Measurements from ENCODE around the gene CLSTN3. TPM values are rescaled to one million over a fixed set of nuclear protein-coding genes. Genes with fewer than 3 reads are reported as not detected.

Gene CLSTN3
- total and polyA plus RNA-seq, 2 of the 13 experiments (the other 11 are each of a cell fraction or from before 2014, with no cell fraction given): 26.2 to 94.1 TPM

DNA sequence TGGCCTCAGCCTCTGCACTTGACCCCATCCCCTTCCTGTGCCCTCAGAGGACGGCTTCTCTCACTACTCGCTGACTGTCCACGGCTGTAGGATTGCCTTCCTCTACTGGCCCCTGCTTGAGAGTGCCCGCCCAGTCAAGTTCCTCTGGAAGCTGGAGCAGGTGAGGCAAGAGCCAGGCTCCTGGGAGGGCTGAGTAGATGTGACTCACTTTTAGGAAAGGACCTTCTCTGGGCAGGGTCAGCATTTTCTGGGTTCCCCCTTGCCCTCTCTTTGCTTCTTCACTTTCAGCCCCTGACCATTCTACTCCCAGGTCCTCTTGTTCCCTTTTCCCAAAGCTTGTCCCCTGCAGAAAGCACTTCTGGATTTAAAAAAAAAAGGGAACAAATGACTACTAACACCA lies 7.7 kb downstream of the CLSTN3 start (continued):
- TF ChIP-seq ZBTB21 (CRISPR knock-in tag; IDR thresholded peaks at IDR 0.05) (no peak), MTA1 (CRISPR knock-in tag; IDR thresholded peaks at IDR 0.05; ENCODE audit: borderline replicate concordance) (no peak), RELA (CRISPR knock-in tag; IDR thresholded peaks at IDR 0.05) (no peak)
- TF ChIP-seq, protein P1, sequence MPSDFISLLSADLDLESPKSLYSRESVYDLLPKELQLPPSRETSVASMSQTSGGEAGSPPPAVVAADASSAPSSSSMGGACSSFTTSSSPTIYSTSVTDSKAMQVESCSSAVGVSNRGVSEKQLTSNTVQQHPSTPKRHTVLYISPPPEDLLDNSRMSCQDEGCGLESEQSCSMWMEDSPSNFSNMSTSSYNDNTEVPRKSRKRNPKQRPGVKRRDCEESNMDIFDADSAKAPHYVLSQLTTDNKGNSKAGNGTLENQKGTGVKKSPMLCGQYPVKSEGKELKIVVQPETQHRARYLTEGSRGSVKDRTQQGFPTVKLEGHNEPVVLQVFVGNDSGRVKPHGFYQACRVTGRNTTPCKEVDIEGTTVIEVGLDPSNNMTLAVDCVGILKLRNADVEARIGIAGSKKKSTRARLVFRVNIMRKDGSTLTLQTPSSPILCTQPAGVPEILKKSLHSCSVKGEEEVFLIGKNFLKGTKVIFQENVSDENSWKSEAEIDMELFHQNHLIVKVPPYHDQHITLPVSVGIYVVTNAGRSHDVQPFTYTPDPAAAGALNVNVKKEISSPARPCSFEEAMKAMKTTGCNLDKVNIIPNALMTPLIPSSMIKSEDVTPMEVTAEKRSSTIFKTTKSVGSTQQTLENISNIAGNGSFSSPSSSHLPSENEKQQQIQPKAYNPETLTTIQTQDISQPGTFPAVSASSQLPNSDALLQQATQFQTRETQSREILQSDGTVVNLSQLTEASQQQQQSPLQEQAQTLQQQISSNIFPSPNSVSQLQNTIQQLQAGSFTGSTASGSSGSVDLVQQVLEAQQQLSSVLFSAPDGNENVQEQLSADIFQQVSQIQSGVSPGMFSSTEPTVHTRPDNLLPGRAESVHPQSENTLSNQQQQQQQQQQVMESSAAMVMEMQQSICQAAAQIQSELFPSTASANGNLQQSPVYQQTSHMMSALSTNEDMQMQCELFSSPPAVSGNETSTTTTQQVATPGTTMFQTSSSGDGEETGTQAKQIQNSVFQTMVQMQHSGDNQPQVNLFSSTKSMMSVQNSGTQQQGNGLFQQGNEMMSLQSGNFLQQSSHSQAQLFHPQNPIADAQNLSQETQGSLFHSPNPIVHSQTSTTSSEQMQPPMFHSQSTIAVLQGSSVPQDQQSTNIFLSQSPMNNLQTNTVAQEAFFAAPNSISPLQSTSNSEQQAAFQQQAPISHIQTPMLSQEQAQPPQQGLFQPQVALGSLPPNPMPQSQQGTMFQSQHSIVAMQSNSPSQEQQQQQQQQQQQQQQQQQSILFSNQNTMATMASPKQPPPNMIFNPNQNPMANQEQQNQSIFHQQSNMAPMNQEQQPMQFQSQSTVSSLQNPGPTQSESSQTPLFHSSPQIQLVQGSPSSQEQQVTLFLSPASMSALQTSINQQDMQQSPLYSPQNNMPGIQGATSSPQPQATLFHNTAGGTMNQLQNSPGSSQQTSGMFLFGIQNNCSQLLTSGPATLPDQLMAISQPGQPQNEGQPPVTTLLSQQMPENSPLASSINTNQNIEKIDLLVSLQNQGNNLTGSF (CRISPR knock-in tag; IDR thresholded peaks at IDR 0.05): no peak
- TF ChIP-seq, protein P2, sequence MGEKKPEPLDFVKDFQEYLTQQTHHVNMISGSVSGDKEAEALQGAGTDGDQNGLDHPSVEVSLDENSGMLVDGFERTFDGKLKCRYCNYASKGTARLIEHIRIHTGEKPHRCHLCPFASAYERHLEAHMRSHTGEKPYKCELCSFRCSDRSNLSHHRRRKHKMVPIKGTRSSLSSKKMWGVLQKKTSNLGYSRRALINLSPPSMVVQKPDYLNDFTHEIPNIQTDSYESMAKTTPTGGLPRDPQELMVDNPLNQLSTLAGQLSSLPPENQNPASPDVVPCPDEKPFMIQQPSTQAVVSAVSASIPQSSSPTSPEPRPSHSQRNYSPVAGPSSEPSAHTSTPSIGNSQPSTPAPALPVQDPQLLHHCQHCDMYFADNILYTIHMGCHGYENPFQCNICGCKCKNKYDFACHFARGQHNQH (CRISPR knock-in tag; IDR thresholded peaks at IDR 0.05): no peak

DNA sequence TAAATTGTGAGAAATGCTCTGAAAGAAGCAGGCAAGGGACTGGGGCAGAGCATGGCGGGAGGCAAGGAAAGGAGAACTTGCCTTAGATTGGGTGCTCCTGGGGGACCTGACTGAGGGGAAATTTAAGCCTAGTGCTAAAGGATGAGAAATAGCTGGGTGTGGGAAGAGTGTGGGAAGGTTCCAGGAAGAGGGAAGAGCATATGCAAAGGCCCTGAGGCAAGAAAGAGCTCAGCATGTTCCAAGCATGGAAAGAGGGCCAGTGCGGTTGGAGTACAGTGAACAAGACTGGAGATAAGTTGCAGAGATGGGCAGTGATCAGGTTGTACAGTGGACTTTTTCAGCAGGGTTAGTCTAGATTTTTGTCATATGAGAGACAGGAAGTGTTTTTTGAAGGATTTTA lies 9.0 kb downstream of the CLSTN3 start:
- H4K20me1 ChIP-seq (ENCODE audit: insufficient read depth, low read length): no peaks in the 10 kb centered on the region
- 99% methylated on average over 2 of the region's 2 CpGs for WGBS (ENCODE audit: low lambda C conversion rate)
- in situ Hi-C loops (cut with HindIII; ENCODE audit: extremely low pct_ligation_motif_present, low pct_unique_long_range_greater_than_20kb) (no loop called here), intact Hi-C loops (cut with micrococcal nuclease; ENCODE audit: unreplicated experiment) (no loop called here)
- no peak overlapping the region for H2AFZ ChIP-seq (ENCODE audit: low read length)
- DNase-seq (ENCODE audit: low spot score) (no peak), ATAC-seq (no peak), FAIRE-seq (no peak)
- no peak overlapping the region for H3K9ac ChIP-seq (ENCODE audit: insufficient read depth, low read depth, low read length)
- H3K27ac ChIP-seq (ENCODE audit: extremely low read length, insufficient read depth, low read length): no peak overlapping the region
- POLR2A ChIA-PET: interaction anchor here (1.0 to 1.5 kb wide), 2 partner anchors 11 to 16 kb away, joined by 3 read pairs; no protein-coding TSS in a partner anchor
- H3K4me2 ChIP-seq (ENCODE audit: low read depth, low read length): no peak overlapping the region
- BruUV-seq (replicated peaks): no TSS peak
- no peaks in the 10 kb centered on the region for H3K79me2 ChIP-seq (ENCODE audit: insufficient read depth, low read length)
- H3K27me3 ChIP-seq (ENCODE audit: control insufficient read depth in 1 of 2, insufficient read depth in 2 of 2, low read length in 2 of 2): no peaks in the 10 kb centered on the region
- H3K36me3 ChIP-seq (replicated peaks in 1 of 2; ENCODE audit: control insufficient read depth in 1 of 2, insufficient read depth in 2 of 2, low read length in 2 of 2): peaks cover 24 to 66% of the 10 kb centered on the region in 2 experiments
- no peaks in the 10 kb centered on the region for H3K9me3 ChIP-seq (ENCODE audit: low read length)
- no peaks in the 10 kb centered on the region for H3K4me1 ChIP-seq (ENCODE audit: insufficient read depth, low read length)
- no peak overlapping the region for H3K4me3 ChIP-seq (replicated peaks in 1 of 3; ENCODE audit: insufficient read depth in 1 of 3, low read depth in 2 of 3, low read length in 3 of 3)
- CTCF ChIA-PET (ENCODE audit: low intra/inter-chr PET ratio, low total read pairs): no interaction called here
- TF ChIP-seq NFRKB (IDR thresholded peaks at IDR 0.05) (no peak), ZNF737 (CRISPR knock-in tag; IDR thresholded peaks at IDR 0.05; ENCODE audit: borderline replicate concordance) (no peak), KDM4B (CRISPR knock-in tag; IDR thresholded peaks at IDR 0.05) (no peak), MED8 (CRISPR knock-in tag; IDR thresholded peaks at IDR 0.05; ENCODE audit: insufficient replicate concordance) (no peak)
- TF ChIP-seq, protein P3, sequence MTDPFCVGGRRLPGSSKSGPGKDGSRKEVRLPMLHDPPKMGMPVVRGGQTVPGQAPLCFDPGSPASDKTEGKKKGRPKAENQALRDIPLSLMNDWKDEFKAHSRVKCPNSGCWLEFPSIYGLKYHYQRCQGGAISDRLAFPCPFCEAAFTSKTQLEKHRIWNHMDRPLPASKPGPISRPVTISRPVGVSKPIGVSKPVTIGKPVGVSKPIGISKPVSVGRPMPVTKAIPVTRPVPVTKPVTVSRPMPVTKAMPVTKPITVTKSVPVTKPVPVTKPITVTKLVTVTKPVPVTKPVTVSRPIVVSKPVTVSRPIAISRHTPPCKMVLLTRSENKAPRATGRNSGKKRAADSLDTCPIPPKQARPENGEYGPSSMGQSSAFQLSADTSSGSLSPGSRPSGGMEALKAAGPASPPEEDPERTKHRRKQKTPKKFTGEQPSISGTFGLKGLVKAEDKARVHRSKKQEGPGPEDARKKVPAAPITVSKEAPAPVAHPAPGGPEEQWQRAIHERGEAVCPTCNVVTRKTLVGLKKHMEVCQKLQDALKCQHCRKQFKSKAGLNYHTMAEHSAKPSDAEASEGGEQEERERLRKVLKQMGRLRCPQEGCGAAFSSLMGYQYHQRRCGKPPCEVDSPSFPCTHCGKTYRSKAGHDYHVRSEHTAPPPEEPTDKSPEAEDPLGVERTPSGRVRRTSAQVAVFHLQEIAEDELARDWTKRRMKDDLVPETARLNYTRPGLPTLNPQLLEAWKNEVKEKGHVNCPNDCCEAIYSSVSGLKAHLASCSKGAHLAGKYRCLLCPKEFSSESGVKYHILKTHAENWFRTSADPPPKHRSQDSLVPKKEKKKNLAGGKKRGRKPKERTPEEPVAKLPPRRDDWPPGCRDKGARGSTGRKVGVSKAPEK (CRISPR knock-in tag; IDR thresholded peaks at IDR 0.05; ENCODE audit: borderline replicate concordance): no peak
- TF ChIP-seq, protein P4, sequence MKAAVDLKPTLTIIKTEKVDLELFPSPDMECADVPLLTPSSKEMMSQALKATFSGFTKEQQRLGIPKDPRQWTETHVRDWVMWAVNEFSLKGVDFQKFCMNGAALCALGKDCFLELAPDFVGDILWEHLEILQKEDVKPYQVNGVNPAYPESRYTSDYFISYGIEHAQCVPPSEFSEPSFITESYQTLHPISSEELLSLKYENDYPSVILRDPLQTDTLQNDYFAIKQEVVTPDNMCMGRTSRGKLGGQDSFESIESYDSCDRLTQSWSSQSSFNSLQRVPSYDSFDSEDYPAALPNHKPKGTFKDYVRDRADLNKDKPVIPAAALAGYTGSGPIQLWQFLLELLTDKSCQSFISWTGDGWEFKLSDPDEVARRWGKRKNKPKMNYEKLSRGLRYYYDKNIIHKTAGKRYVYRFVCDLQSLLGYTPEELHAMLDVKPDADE (CRISPR knock-in tag; IDR thresholded peaks at IDR 0.05): no peak

All from HepG2 (cell line).